Uterus (tissue), 2 donors: ENCODE data around the gene MYOT.

ENCODE experiments used
- CTCF ChIP-seq, 4 experiments: fragments of 200-600 bp in 2 of 4; fragments of 450-650 bp in 2 of 4; sonication (generic) in 2 of 4; IDR thresholded peaks; one replicate each; pipeline ENCODE4 v1.5.1; 2016 to 2019; ENCODE audit warnings: antibody characterized with exemption in 4 of 4, mild to moderate bottlenecking in 2 of 4, moderate library complexity in 1 of 4
- POLR2A ChIP-seq, 2 donors: fragments of 450-650 bp; IDR thresholded peaks; one replicate each; pipeline ENCODE4 v1.6.1; 2016; ENCODE audit warnings: antibody characterized with exemption in 2 of 2, mild to moderate bottlenecking in 1 of 2, moderate library complexity in 1 of 2

GRCh38 chr5:137888466-137888862, 20.8 kb downstream of the MYOT start:
- TF ChIP-seq CTCF (IDR thresholded peaks at IDR 0.05) (no peak), POLR2A (IDR thresholded peaks at IDR 0.05) (no peak)
